ENCODE measurements around the gene ING1. TPM values are rescaled to one million over a fixed set of nuclear protein-coding genes. Genes with fewer than 3 reads are reported as not detected.
A peak's percentile ranks its signal among the peaks of the same experiment; 100 is the strongest.

ING1 gene
- polyA plus RNA-seq, 1 donor (not counting 4 experiments of a cell fraction or from before 2014, with no cell fraction given): 6.4 TPM

- Histone ChIP-seq H2AFZ (ENCODE audit: control insufficient read depth, low read length) (peak overlapping the region; percentile 92), H4K20me1 (ENCODE audit: control insufficient read depth, extremely low read depth, insufficient read depth, low read length) (no peaks in the 10 kb centered on the region), H3K4me2 (ENCODE audit: control insufficient read depth, extremely low read depth, insufficient read depth, low read depth, low read length) (peak overlapping the region; percentile 97), H3K27me3 (ENCODE audit: control insufficient read depth, extremely low read depth, insufficient read depth, low read length) (no peaks in the 10 kb centered on the region), H3K4me3 (ENCODE audit: control insufficient read depth in 2 of 3, extremely low read depth in 1 of 3, insufficient read depth in 2 of 3, low read depth in 1 of 3, low read length in 3 of 3) (peak overlapping the region; percentile 88 to 99 (median 96)), H3K36me3 (ENCODE audit: control insufficient read depth in 2 of 2, extremely low read depth in 1 of 2, insufficient read depth in 2 of 2, low read length in 2 of 2) (no peaks in the 10 kb centered on the region), H3K9ac (ENCODE audit: control insufficient read depth, extremely low read depth, insufficient read depth, low read length) (peak overlapping the region; percentile 96), H3K4me1 (ENCODE audit: control insufficient read depth, extremely low read depth, insufficient read depth, low read length) (peaks cover 5% of the 10 kb centered on the region), H3K27ac (ENCODE audit: control insufficient read depth, insufficient read depth, low read length) (peak overlapping the region; percentile 96), H3K9me1 (ENCODE audit: control insufficient read depth, extremely low read depth, insufficient read depth, low read length) (no peaks in the 10 kb centered on the region), H3K9me3 (ENCODE audit: control insufficient read depth, low read depth, low read length) (no peaks in the 10 kb centered on the region), H3K79me2 (ENCODE audit: control insufficient read depth, insufficient read depth, low read length) (peaks cover 22% of the 10 kb centered on the region)
- TF ChIP-seq CTCF (optimal IDR thresholded peaks at IDR 0.05 in 1 of 3, IDR thresholded peaks at IDR 0.05 in 1 of 3, conservative IDR thresholded peaks at IDR 0.05 in 1 of 3; ENCODE audit: extremely low read depth in 1 of 3, insufficient read depth in 2 of 3, low read length in 3 of 3): no peak
- no peak for TF ChIP-seq EZH2 (IDR thresholded peaks at IDR 0.05; ENCODE audit: low read length)
- FAIRE-seq (no peak), DNase-seq (ENCODE audit: low read depth, low spot score) (no peak)
- dilution Hi-C loops (cut with MboI; ENCODE audit: extremely low pct_ligation_motif_present, low sequenced_read_pairs): no loop called here
Observed at GRCh38 chr13:110712081-110712848, 1.2 kb upstream of the ING1 start.

GRCh38 chr13:110712849-110713641 lies 455 bp upstream of the ING1 start:
- H3K4me1 ChIP-seq (ENCODE audit: control insufficient read depth, extremely low read depth, insufficient read depth, low read length): peaks cover 5% of the 10 kb centered on the region
- H3K9me1 ChIP-seq (ENCODE audit: control insufficient read depth, extremely low read depth, insufficient read depth, low read length): no peaks in the 10 kb centered on the region
- peak overlapping the region; percentile 96 for H3K9ac ChIP-seq (ENCODE audit: control insufficient read depth, extremely low read depth, insufficient read depth, low read length)
- H3K27me3 ChIP-seq (ENCODE audit: control insufficient read depth, extremely low read depth, insufficient read depth, low read length): no peaks in the 10 kb centered on the region
- DNase-seq (ENCODE audit: low read depth, low spot score) (peak; percentile 98), FAIRE-seq (peak; percentile 74)
- peak overlapping the region; percentile 97 for H3K4me2 ChIP-seq (ENCODE audit: control insufficient read depth, extremely low read depth, insufficient read depth, low read depth, low read length)
- no peaks in the 10 kb centered on the region for H4K20me1 ChIP-seq (ENCODE audit: control insufficient read depth, extremely low read depth, insufficient read depth, low read length)
- H3K36me3 ChIP-seq (ENCODE audit: control insufficient read depth in 2 of 2, extremely low read depth in 1 of 2, insufficient read depth in 2 of 2, low read length in 2 of 2): no peaks in the 10 kb centered on the region
- H3K79me2 ChIP-seq (ENCODE audit: control insufficient read depth, insufficient read depth, low read length): peaks cover 30% of the 10 kb centered on the region
- H3K4me3 ChIP-seq (ENCODE audit: control insufficient read depth in 2 of 3, extremely low read depth in 1 of 3, insufficient read depth in 2 of 3, low read depth in 1 of 3, low read length in 3 of 3): peak overlapping the region; percentile 88 to 99 (median 96)
- H3K27ac ChIP-seq (ENCODE audit: control insufficient read depth, insufficient read depth, low read length): peak overlapping the region; percentile 96
- no peak for TF ChIP-seq EZH2 (IDR thresholded peaks at IDR 0.05; ENCODE audit: low read length)
- no peak for TF ChIP-seq CTCF (optimal IDR thresholded peaks at IDR 0.05 in 1 of 3, IDR thresholded peaks at IDR 0.05 in 1 of 3, conservative IDR thresholded peaks at IDR 0.05 in 1 of 3; ENCODE audit: extremely low read depth in 1 of 3, insufficient read depth in 2 of 3, low read length in 3 of 3)
- peak overlapping the region; percentile 85 for H2AFZ ChIP-seq (ENCODE audit: control insufficient read depth, low read length)
- dilution Hi-C loops (cut with MboI; ENCODE audit: extremely low pct_ligation_motif_present, low sequenced_read_pairs): no loop called here
- H3K9me3 ChIP-seq (ENCODE audit: control insufficient read depth, low read depth, low read length): no peaks in the 10 kb centered on the region

Measured in keratinocyte (primary cell).